ENCODE measurements around the gene TMC1. TPM values are rescaled to one million over a fixed set of nuclear protein-coding genes. Genes with fewer than 3 reads are reported as not detected.

The TMC1 gene
- total and polyA plus RNA-seq, 2 of the 8 experiments (the other 6 are each of a cell fraction or from before 2014, with no cell fraction given) = 0.95 to 0.98 TPM

DNA sequence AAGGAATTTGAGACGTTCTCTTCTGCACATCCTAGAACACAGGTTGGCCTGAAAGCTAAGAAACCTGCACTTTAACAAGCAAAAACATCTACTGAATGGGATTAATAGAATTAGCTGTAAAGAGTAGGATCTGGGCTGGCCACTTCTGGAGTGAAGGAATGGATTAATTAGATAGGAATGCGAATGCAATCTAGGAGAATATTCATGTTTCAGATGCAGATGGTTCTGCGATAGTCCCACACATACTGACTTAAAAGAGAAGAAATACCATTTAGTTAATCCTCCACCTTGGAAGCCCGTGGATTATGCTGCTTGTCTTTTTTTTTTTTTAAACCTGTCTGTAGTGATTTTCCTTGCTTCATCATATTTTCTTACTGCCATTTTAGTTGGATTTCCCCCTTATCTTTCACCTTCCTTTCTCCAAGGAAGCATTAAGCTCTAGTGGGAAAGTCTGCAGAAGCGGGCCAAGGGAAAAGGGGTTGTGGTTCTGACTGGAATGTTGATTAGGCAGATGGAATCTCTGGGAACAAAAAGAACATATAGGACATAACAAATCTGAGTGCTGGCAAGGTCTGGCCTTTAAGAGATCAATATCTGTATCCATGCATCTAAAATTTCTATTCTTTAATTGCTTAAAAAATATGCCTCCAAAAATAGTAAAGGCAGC is 279.1 kb downstream of the TMC1 start:
- no peaks in the 10 kb centered on the region for H3K79me1 ChIP-seq (ENCODE audit: low read depth, low read length)
- no peak overlapping the region for H4K8ac ChIP-seq (ENCODE audit: extremely low read depth, insufficient read depth, low read length)
- no peak overlapping the region for H4K5ac ChIP-seq (ENCODE audit: insufficient read length, low read depth, low read length)
- no peak overlapping the region for H3K4me2 ChIP-seq (ENCODE audit: insufficient read depth in 1 of 2, low read depth in 2 of 2, low read length in 2 of 2)
- DNase-seq (ENCODE audit: low read depth in 1 of 2, low spot score in 2 of 2) (no peak), FAIRE-seq (no peak)
- no peaks in the 10 kb centered on the region for H3K36me3 ChIP-seq (ENCODE audit: control insufficient read depth in 2 of 4, insufficient read depth in 4 of 4, low read length in 3 of 4)
- no peak overlapping the region for H3K27ac ChIP-seq (ENCODE audit: low read depth, low read length)
- H3K27me3 ChIP-seq (replicated peaks in 1 of 4; ENCODE audit: control insufficient read depth in 3 of 4, extremely low read depth in 1 of 4, insufficient read depth in 3 of 4, low read length in 3 of 4) = no peaks in the 10 kb centered on the region
- no peak overlapping the region for H2BK120ac ChIP-seq (replicated peaks; ENCODE audit: low read depth, low read length)
- no peaks in the 10 kb centered on the region for H3K79me2 ChIP-seq (ENCODE audit: control insufficient read depth in 1 of 2, insufficient read depth in 2 of 2, low read length in 2 of 2)
- H3K18ac ChIP-seq (ENCODE audit: extremely low read depth, low read length) = no peak overlapping the region
- CTCF ChIA-PET (ENCODE audit: partially characterized antibody) = no interaction called here
- H3K4ac ChIP-seq (replicated peaks; ENCODE audit: insufficient read length, low read depth, low read length) = no peak overlapping the region
- H4K20me1 ChIP-seq (replicated peaks in 1 of 2; ENCODE audit: control insufficient read depth in 1 of 2, insufficient read depth in 2 of 2, low read length in 2 of 2) = no peaks in the 10 kb centered on the region
- no peak overlapping the region for H3K4me3 ChIP-seq (ENCODE audit: extremely low read depth in 1 of 4, insufficient read depth in 2 of 4, low read depth in 3 of 4, low read length in 4 of 4)
- no peak overlapping the region for H2BK5ac ChIP-seq (ENCODE audit: low read depth, low read length)
- H2BK20ac ChIP-seq (ENCODE audit: low read length) = no peak overlapping the region
- H3K9ac ChIP-seq (replicated peaks in 1 of 4; ENCODE audit: extremely low read depth in 1 of 4, low read depth in 3 of 4, low read length in 3 of 4) = no peak overlapping the region
- 82% methylated on average over 5 of the region's 5 CpGs; no CpG with 5 or more reads in 1 of the 2 experiments for WGBS, 2 experiments (ENCODE audit: extremely low coverage in 1 of 2, insufficient coverage in 1 of 2, insufficient read length in 1 of 2, insufficient replicate concordance in 2 of 2, low coverage in 1 of 2, low lambda C conversion rate in 2 of 2, missing lambda C conversion rate in 1 of 2)
- no peak overlapping the region for H2AK5ac ChIP-seq (ENCODE audit: low read depth, low read length)
- H3K14ac ChIP-seq (ENCODE audit: insufficient read length) = no peak overlapping the region
- no peak overlapping the region for H2BK12ac ChIP-seq (ENCODE audit: low read depth, low read length)
- no peak overlapping the region for H2AFZ ChIP-seq (ENCODE audit: low read length)
- H3K9me3 ChIP-seq (ENCODE audit: insufficient read depth in 2 of 2, low read depth in 1 of 2, low read length in 1 of 2) = 0 out of 4 replicates have a peak, but pooled peaks cover 0 to 2% of the 10 kb centered on the region in 2 experiments
- H3K56ac ChIP-seq (replicated peaks; ENCODE audit: insufficient read length, low read depth, low read length) = no peak overlapping the region
- H3K23ac ChIP-seq (ENCODE audit: insufficient read length) = no peak overlapping the region
- no peaks in the 10 kb centered on the region for H3K4me1 ChIP-seq (replicated peaks in 1 of 4; ENCODE audit: control insufficient read depth in 3 of 4, insufficient read depth in 4 of 4, low read length in 3 of 4)
- no peak overlapping the region for H2BK15ac ChIP-seq (ENCODE audit: low read length)
- no peak overlapping the region for H4K91ac ChIP-seq (replicated peaks; ENCODE audit: insufficient read length, low read length)
- H3K23me2 ChIP-seq (ENCODE audit: low read depth, low read length) = no peaks in the 10 kb centered on the region
- POLR2A ChIA-PET (ENCODE audit: partially characterized antibody) = interaction anchor here (0.7 kb wide), 1 partner anchor 376 kb away, joined by 3 read pairs; no protein-coding TSS in a partner anchor
- TF ChIP-seq EZH2 (IDR thresholded peaks at IDR 0.05; ENCODE audit: low read depth, low read length, severe bottlenecking) (no peak), CHD2 (IDR thresholded peaks at IDR 0.05; ENCODE audit: low read length) (no peak), CREB1 (IDR thresholded peaks at IDR 0.05) (no peak), MAX (IDR thresholded peaks at IDR 0.05) (no peak), CEBPB (IDR thresholded peaks at IDR 0.05; ENCODE audit: low read depth, low read length) (no peak), SP2 (IDR thresholded peaks at IDR 0.05; ENCODE audit: low read length) (no peak), ASH2L (IDR thresholded peaks at IDR 0.05; ENCODE audit: low read length) (no peak), KDM1A (IDR thresholded peaks at IDR 0.05; ENCODE audit: borderline replicate concordance, low read length) (no peak), GABPA (IDR thresholded peaks at IDR 0.05; ENCODE audit: borderline replicate concordance, insufficient read depth, low read length) (no peak), TEAD4 (IDR thresholded peaks at IDR 0.05; ENCODE audit: low read depth, low read length) (no peak), CBX5 (IDR thresholded peaks at IDR 0.05; ENCODE audit: low read depth, low read length) (no peak), GTF2F1 (IDR thresholded peaks at IDR 0.05; ENCODE audit: borderline replicate concordance, low read depth, low read length) (no peak), BRCA1 (IDR thresholded peaks at IDR 0.05; ENCODE audit: low read depth, low read length) (no peak), POLR2A (IDR thresholded peaks at IDR 0.05; ENCODE audit: control extremely low read depth in 1 of 2, low read depth in 2 of 2, low read length in 2 of 2) (no peak), CBX8 (IDR thresholded peaks at IDR 0.05; ENCODE audit: borderline replicate concordance, low read depth, low read length) (no peak)

Data from H1 (cell line).